GM12878 (cell line): ENCODE measurements around the gene HTR6. TPM values are rescaled to one million over a fixed set of nuclear protein-coding genes. Genes with fewer than 3 reads are reported as not detected.

Experiments
- ATAC-seq: fragments of 200-7000 bp; cut with Tn5 transposase; 3 replicates; pipeline ENCODE4 v1.9.1; 2020; ENCODE audit warnings: mild to moderate bottlenecking, moderate library complexity
- BruUV-seq: library from RNA; stranded (reverse); fragments of 400-500 nt; replicated peaks from 2 replicates; lab custom pipeline; 2021; lab: Mats Ljungman, UMichigan
- CTCF ChIA-PET: fragments of 300-600 bp; sonication (Branson Sonifier 250); formaldehyde crosslinking; extraction: SDS; loops from one replicate; lab custom pipeline; 2021; ENCODE audit warnings: inconsistent platforms; lab: Yijun Ruan, JAX
- POLR2A ChIA-PET: fragments of 350-600 bp; formaldehyde crosslinking; extraction: SDS; loops from one replicate; lab custom pipeline; 2021; ENCODE audit warnings: inconsistent platforms; lab: Charles Lee
- RAD21 ChIA-PET: fragments of 300-600 bp; sonication (Branson Sonifier 250); formaldehyde crosslinking; loops from one replicate; lab custom pipeline; 2023; ENCODE audit warnings: antibody characterized with exemption; ENCODE audit not compliant: unreplicated experiment; lab: Charles Lee
- SMC1A ChIA-PET: fragments of 300-600 bp; sonication (Branson Sonifier 250); formaldehyde crosslinking; loops from one replicate; lab custom pipeline; 2023; ENCODE audit not compliant: unreplicated experiment, uncharacterized antibody; lab: Charles Lee
- DNase-seq: peaks from one replicate; pipeline ENCODE4 v3.0.0-alpha.2; 2011; ENCODE audit warnings: low read depth, low spot score
- FAIRE-seq: peaks from 3 replicates; lab custom pipeline; 2011; peaks lifted over from hg19 to GRCh38; lab: Jason Lieb, UNC
- H2AFZ ChIP-seq: 2 replicates; pipeline ENCODE4 v1.6.0; 2011; ENCODE audit warnings: low read depth, low read length, control low read depth; ENCODE audit not compliant: control insufficient read depth
- H3K27ac ChIP-seq: 2 replicates; pipeline ENCODE4 v1.5.1; 2011; ENCODE audit warnings: control low read depth; ENCODE audit not compliant: control insufficient read depth, insufficient read depth
- H3K27me3 ChIP-seq, 2 experiments: replicated peaks in 1 of 2; 2 replicates each; pipeline versions ENCODE4 v1.6.0 to v1.6.1; 2011; ENCODE audit warnings: low read length in 1 of 2; ENCODE audit not compliant: control insufficient read depth in 2 of 2, insufficient read depth in 2 of 2
- H3K36me3 ChIP-seq, 2 experiments: 2 replicates each; pipeline ENCODE4 v1.5.1; 2011; ENCODE audit warnings: low read length in 1 of 2; ENCODE audit not compliant: control insufficient read depth in 2 of 2, insufficient read depth in 2 of 2
- H3K4me1 ChIP-seq: 2 replicates; pipeline ENCODE4 v1.6.1; 2011; ENCODE audit warnings: mild to moderate bottlenecking, low read length, moderate library complexity, mixed read lengths; ENCODE audit not compliant: control insufficient read depth, insufficient read depth
- H3K4me2 ChIP-seq: 2 replicates; pipeline ENCODE4 v1.6.0; 2011; ENCODE audit warnings: control low read depth; ENCODE audit not compliant: control insufficient read depth, insufficient read depth
- H3K4me3 ChIP-seq: fragments of 200-600 bp; sonication (generic); 2 replicates; pipeline ENCODE4 v1.5.1; 2016
- H3K79me2 ChIP-seq: 2 replicates; pipeline ENCODE4 v1.6.0; 2011; ENCODE audit warnings: low read length; ENCODE audit not compliant: control insufficient read depth, insufficient read depth
- H3K9ac ChIP-seq: 2 replicates; pipeline ENCODE4 v1.8.0; 2011; ENCODE audit warnings: low read length, control low read depth, mixed read lengths; ENCODE audit not compliant: control insufficient read depth, insufficient read depth
- H3K9me3 ChIP-seq: replicated peaks from 3 replicates; pipeline ENCODE4 v1.5.1; 2011; ENCODE audit warnings: mild to moderate bottlenecking, low read length; ENCODE audit not compliant: control insufficient read depth, insufficient read depth
- H4K20me1 ChIP-seq: 2 replicates; pipeline ENCODE4 v1.6.0; 2011; ENCODE audit not compliant: control insufficient read depth, insufficient read depth
- BRCA1 ChIP-seq: IDR thresholded peaks from 2 replicates; pipeline ENCODE4 v1.6.1; 2011; ENCODE audit warnings: low read depth, low read length, improper control_type of control experiment
- CBFB ChIP-seq: IDR thresholded peaks from 2 replicates; pipeline ENCODE4 v1.6.1; 2016; ENCODE audit warnings: antibody characterized with exemption, low read depth
- DPF2 ChIP-seq: fragments of 450-650 bp; IDR thresholded peaks from 2 replicates; pipeline ENCODE4 v1.6.1; 2017; ENCODE audit warnings: mild to moderate bottlenecking
- FOXK2 ChIP-seq: fragments of 450-650 bp; IDR thresholded peaks from 2 replicates; pipeline ENCODE4 v1.6.1; 2017; ENCODE audit warnings: mild to moderate bottlenecking, moderate library complexity
- HDAC6 ChIP-seq: fragments of 200-600 bp; sonication (generic); IDR thresholded peaks from one replicate; pipeline ENCODE4 v1.8.0; 2017; ENCODE audit warnings: antibody characterized with exemption; ENCODE audit not compliant: unreplicated experiment
- PBX3 ChIP-seq: IDR thresholded peaks from 2 replicates; pipeline ENCODE4 v1.6.1; 2011; ENCODE audit warnings: mild to moderate bottlenecking, low read depth, low read length, moderate library complexity; ENCODE audit not compliant: insufficient replicate concordance
- POU2F2 ChIP-seq: IDR thresholded peaks from 3 replicates; pipeline ENCODE4 v1.6.1; 2011; ENCODE audit warnings: low read depth, mild to moderate bottlenecking, low read length, borderline replicate concordance
- SMARCA5 ChIP-seq: fragments of 450-650 bp; IDR thresholded peaks from 2 replicates; pipeline ENCODE4 v1.6.1; 2017; ENCODE audit warnings: mild to moderate bottlenecking
- TARDBP ChIP-seq: IDR thresholded peaks from 2 replicates; pipeline ENCODE4 v1.6.1; 2016; ENCODE audit warnings: borderline replicate concordance
- TCF3 ChIP-seq: IDR thresholded peaks from 2 replicates; pipeline ENCODE4 v1.6.1; 2012; ENCODE audit warnings: low read depth, mild to moderate bottlenecking, low read length, borderline replicate concordance; ENCODE audit not compliant: insufficient read depth
- ZNF384 ChIP-seq: IDR thresholded peaks from 2 replicates; pipeline ENCODE4 v1.6.1; 2012; ENCODE audit warnings: low read depth, mild to moderate bottlenecking, low read length, improper control_type of control experiment, borderline replicate concordance
- WGBS: methylation state at CpG from one replicate; pipeline ENCODE4 v1.1.6; 2016; ENCODE audit warnings: low lambda C conversion rate; ENCODE audit not compliant: insufficient replicate concordance, insufficient coverage; ENCODE audit errors: missing lambda C conversion rate; 5-methylcytosine and 5-hydroxymethylcytosine counted together
- in situ Hi-C: fragments of 300-500 bp; cut with MboI; formaldehyde crosslinking; loops from 9 replicates; pipeline ENCODE4 v1.14.3; 2018; ENCODE audit warnings: mixed read lengths
- intact Hi-C: fragments of 100-400 bp; cut with micrococcal nuclease; formaldehyde crosslinking; loops from one replicate; pipeline ENCODE4 v1.14.2; 2022; ENCODE audit not compliant: unreplicated experiment
- polyA plus RNA-seq, 11 experiments: library from polyadenylated mRNA; depleted of rRNA in 4 of 11; unstranded in 6 of 11; stranded (reverse) in 5 of 11; fragments of >200 nt; fragmentation: Nextera tagmentation in 4 of 11; fragmentation: Illumina TruSeq in 1 of 11; extraction: Ambion mirVana in 4 of 11; extraction: Trizol in 1 of 11; gene quantifications; 1 replicate in 1 of 11; 2 replicates in 10 of 11; pipeline versions ENCODE4 v1.2.1 to v1.2.3, GENCODE V29; 2011 to 2016; ENCODE audit warnings: inconsistent platforms in 2 of 11, missing spikeins in 2 of 11, low read depth in 1 of 11
- total RNA-seq, 4 experiments: library from RNA; depleted of rRNA in 3 of 4; stranded (reverse); fragments of >200 nt in 3 of 4; fragmentation: Illumina TruSeq in 1 of 4; extraction: Trizol in 1 of 4; gene quantifications; 2 replicates each; pipeline versions ENCODE4 v1.2.1 to v1.2.3, GENCODE V29; 2013 to 2021
- TF ChIP-seq, protein P1 (sequence below): fragments of 450-650 bp; formaldehyde crosslinking; IDR thresholded peaks from 2 replicates; pipeline ENCODE4 v1.4.0; 2022; ENCODE audit warnings: mild to moderate bottlenecking, moderate library complexity
- TF ChIP-seq, protein P2 (sequence below): IDR thresholded peaks from 2 replicates; pipeline ENCODE4 v1.6.1; 2011; ENCODE audit warnings: low read depth, low read length, improper control_type of control experiment, borderline replicate concordance

The HTR6 gene
- total and polyA plus RNA-seq, 10 of the 15 experiments (the other 5 are each of a cell fraction or from before 2014, with no cell fraction given), result 0.03 to 5.3 (median 1.7) TPM; not detected in 2

DNA sequence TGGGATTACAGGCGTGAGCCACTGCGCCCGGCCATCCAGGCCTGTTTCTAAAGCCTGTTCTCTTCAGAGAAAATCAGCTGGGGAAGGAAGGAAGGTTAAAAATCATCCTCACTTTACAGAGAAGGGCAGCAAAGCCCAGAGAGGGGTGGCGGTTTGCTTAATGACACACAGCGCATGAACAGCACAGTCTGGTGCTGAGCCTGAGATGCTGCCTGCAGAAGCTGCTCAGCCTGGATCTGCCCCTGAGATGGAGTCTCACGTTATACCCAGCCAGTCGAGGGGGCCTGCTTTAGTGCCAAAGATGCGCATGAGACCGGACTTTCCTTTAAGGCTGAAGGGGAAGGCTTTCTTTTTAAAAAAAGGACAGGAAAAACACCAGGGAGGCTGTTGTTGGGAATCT is 21.3 kb downstream of the HTR6 start:
- intact Hi-C loops, result no loop called here

More for the DNA sequence above, 21.3 kb downstream of the HTR6 start:
- H3K27me3 ChIP-seq, result no peaks in the 10 kb centered on the region
- H3K9ac ChIP-seq, result no peak overlapping the region
- H3K27ac ChIP-seq, result no peak overlapping the region
- no peaks in the 10 kb centered on the region for H3K79me2 ChIP-seq
- H3K36me3 ChIP-seq, result peaks cover 1 to 2% of the 10 kb centered on the region in 2 experiments; a peak in 2 of 4 replicates
- no peak overlapping the region for H3K4me2 ChIP-seq
- peaks cover 18% of the 10 kb centered on the region; the same call in 2 of the 3 replicates for H3K9me3 ChIP-seq
- CTCF ChIA-PET, result interaction anchor here (3.1 kb wide), 1 partner anchor 19 kb away, joined by 11 read pairs; no protein-coding TSS in a partner anchor
- no peak for DNase-seq
- H3K4me1 ChIP-seq, result no peaks in the 10 kb centered on the region
- SMC1A ChIA-PET, result no interaction called here
- ATAC-seq, result no peak
- in situ Hi-C loops, result no loop called here
- no TSS peak for BruUV-seq
- RAD21 ChIA-PET, result no interaction called here
- H3K4me3 ChIP-seq, result no peak overlapping the region
- FAIRE-seq, result no peak
- WGBS, result 87% methylated on average over 9 of the region's 9 CpGs
- no peaks in the 10 kb centered on the region for H4K20me1 ChIP-seq
- POLR2A ChIA-PET, result no interaction called here
- H2AFZ ChIP-seq, result no peak overlapping the region
- TF ChIP-seq DPF2, result no peak
- no peak for TF ChIP-seq ZNF384
- no peak for TF ChIP-seq SMARCA5
- no peak for TF ChIP-seq BRCA1
- TF ChIP-seq CBFB, result no peak
- TF ChIP-seq POU2F2, result no peak
- TF ChIP-seq FOXK2, result no peak
- no peak for TF ChIP-seq TCF3
- no peak for TF ChIP-seq TARDBP
- TF ChIP-seq HDAC6, result no peak
- TF ChIP-seq PBX3, result no peak
- TF ChIP-seq, protein P1, sequence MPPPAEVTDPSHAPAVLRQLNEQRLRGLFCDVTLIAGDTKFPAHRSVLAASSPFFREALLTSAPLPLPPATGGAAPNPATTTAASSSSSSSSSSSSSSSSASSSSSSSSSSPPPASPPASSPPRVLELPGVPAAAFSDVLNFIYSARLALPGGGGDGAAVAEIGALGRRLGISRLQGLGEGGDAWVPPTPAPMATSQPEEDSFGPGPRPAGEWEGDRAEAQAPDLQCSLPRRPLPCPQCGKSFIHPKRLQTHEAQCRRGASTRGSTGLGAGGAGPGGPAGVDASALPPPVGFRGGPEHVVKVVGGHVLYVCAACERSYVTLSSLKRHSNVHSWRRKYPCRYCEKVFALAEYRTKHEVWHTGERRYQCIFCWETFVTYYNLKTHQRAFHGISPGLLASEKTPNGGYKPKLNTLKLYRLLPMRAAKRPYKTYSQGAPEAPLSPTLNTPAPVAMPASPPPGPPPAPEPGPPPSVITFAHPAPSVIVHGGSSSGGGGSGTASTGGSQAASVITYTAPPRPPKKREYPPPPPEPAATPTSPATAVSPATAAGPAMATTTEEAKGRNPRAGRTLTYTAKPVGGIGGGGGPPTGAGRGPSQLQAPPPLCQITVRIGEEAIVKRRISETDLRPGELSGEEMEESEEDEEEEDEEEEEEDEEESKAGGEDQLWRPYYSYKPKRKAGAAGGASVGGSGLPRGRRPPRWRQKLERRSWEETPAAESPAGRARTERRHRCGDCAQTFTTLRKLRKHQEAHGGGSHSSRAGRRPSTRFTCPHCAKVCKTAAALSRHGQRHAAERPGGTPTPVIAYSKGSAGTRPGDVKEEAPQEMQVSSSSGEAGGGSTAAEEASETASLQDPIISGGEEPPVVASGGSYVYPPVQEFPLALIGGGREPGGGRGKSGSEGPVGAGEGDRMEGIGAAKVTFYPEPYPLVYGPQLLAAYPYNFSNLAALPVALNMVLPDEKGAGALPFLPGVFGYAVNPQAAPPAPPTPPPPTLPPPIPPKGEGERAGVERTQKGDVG (CRISPR knock-in tag), result no peak
- TF ChIP-seq, protein P2, sequence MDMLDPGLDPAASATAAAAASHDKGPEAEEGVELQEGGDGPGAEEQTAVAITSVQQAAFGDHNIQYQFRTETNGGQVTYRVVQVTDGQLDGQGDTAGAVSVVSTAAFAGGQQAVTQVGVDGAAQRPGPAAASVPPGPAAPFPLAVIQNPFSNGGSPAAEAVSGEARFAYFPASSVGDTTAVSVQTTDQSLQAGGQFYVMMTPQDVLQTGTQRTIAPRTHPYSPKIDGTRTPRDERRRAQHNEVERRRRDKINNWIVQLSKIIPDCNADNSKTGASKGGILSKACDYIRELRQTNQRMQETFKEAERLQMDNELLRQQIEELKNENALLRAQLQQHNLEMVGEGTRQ, result no peak
- TF ChIP-seq, all 136 proteins: peak for 0
